HFFc6 (cell line): ENCODE measurements around the gene EHD3. TPM values are rescaled to one million over a fixed set of nuclear protein-coding genes. Genes with fewer than 3 reads are reported as not detected.

Source experiments
- DNase-seq: peaks from one replicate; pipeline ENCODE4 v3.0.0-alpha.2; 2018
- H3K27ac Mint-ChIP-seq: 2 replicates; pipeline ENCODE4 v1.8.0; 2020; ENCODE audit warnings: mild to moderate bottlenecking, mixed read lengths
- H3K27me3 Mint-ChIP-seq: 2 replicates; pipeline ENCODE4 v1.8.0; 2021; ENCODE audit warnings: mild to moderate bottlenecking, moderate library complexity, mixed read lengths; ENCODE audit not compliant: insufficient read depth
- H3K36me3 Mint-ChIP-seq: 2 replicates; pipeline ENCODE4 v1.8.0; 2021; ENCODE audit warnings: low read depth, mixed read lengths
- H3K4me1 Mint-ChIP-seq: 2 replicates; pipeline ENCODE4 v1.8.0; 2020; ENCODE audit warnings: low read depth, mixed read lengths
- H3K4me3 Mint-ChIP-seq: 2 replicates; pipeline ENCODE4 v1.8.0; 2020; ENCODE audit warnings: mild to moderate bottlenecking, moderate library complexity, mixed read lengths
- H3K9me3 Mint-ChIP-seq: 2 replicates; pipeline ENCODE4 v1.8.0; 2020; ENCODE audit warnings: mild to moderate bottlenecking, mixed read lengths
- CTCF ChIP-seq: fragments of 200-600 bp; sonication (generic); IDR thresholded peaks from 2 replicates; pipeline ENCODE4 v1.5.0; 2021; ENCODE audit warnings: antibody characterized with exemption, mild to moderate bottlenecking
- total RNA-seq, 6 experiments: library from RNA; stranded (reverse); fragmentation: NEBNext Ultra II Directional; extraction: Animal tissue kit (Norgen Biotek cat#: 25700); gene quantifications; 2 replicates in 1 of 6; 3 replicates in 5 of 6; pipeline ENCODE4 v1.2.3, GENCODE V29; 2021

Gene EHD3
- total RNA-seq, 6 experiments from 2014 or later, result 49.6 to 70.6 (median 62.0) TPM

- TF ChIP-seq CTCF, result no peak
- peaks cover 14% of the 10 kb centered on the region for H3K27me3 Mint-ChIP-seq
- H3K9me3 Mint-ChIP-seq, result no peaks in the 10 kb centered on the region
- no peak overlapping the region for H3K4me3 Mint-ChIP-seq
- H3K36me3 Mint-ChIP-seq, result no peaks in the 10 kb centered on the region
- H3K27ac Mint-ChIP-seq, result no peak overlapping the region
- no peak for DNase-seq
- no peaks in the 10 kb centered on the region for H3K4me1 Mint-ChIP-seq
Observed at GRCh38 chr2:31197669-31198068, 36.3 kb upstream of the EHD3 start.

- Mint-ChIP-seq H3K9me3 (no peaks in the 10 kb centered on the region), H3K4me3 (no peak overlapping the region), H3K27ac (no peak overlapping the region), H3K27me3 (peaks cover 14% of the 10 kb centered on the region), H3K36me3 (no peaks in the 10 kb centered on the region), H3K4me1 (no peaks in the 10 kb centered on the region)
- DNase-seq, result no peak
- TF ChIP-seq CTCF, result no peak
Observed at GRCh38 chr2:31199206-31199605, 34.7 kb upstream of the EHD3 start.

- DNase-seq, result no peak
- H3K4me3 Mint-ChIP-seq, result no peak overlapping the region
- no peaks in the 10 kb centered on the region for H3K36me3 Mint-ChIP-seq
- no peak for TF ChIP-seq CTCF
- peaks cover 13% of the 10 kb centered on the region for H3K27me3 Mint-ChIP-seq
- H3K9me3 Mint-ChIP-seq, result no peaks in the 10 kb centered on the region
- H3K4me1 Mint-ChIP-seq, result no peaks in the 10 kb centered on the region
- no peak overlapping the region for H3K27ac Mint-ChIP-seq
Observed at GRCh38 chr2:31200972-31201371, 33.0 kb upstream of the EHD3 start.

GRCh38 chr2:31202041-31202440 lies 31.9 kb upstream of the EHD3 start:
- H3K27me3 Mint-ChIP-seq, result peaks cover 12% of the 10 kb centered on the region
- no peaks in the 10 kb centered on the region for H3K9me3 Mint-ChIP-seq
- no peak overlapping the region for H3K4me3 Mint-ChIP-seq
- H3K36me3 Mint-ChIP-seq, result no peaks in the 10 kb centered on the region
- no peak for DNase-seq
- H3K27ac Mint-ChIP-seq, result no peak overlapping the region
- no peak for TF ChIP-seq CTCF
- H3K4me1 Mint-ChIP-seq, result no peaks in the 10 kb centered on the region

- Mint-ChIP-seq H3K4me3 (no peak overlapping the region), H3K27me3 (peaks cover 9% of the 10 kb centered on the region), H3K4me1 (no peaks in the 10 kb centered on the region), H3K9me3 (no peaks in the 10 kb centered on the region), H3K27ac (no peak overlapping the region), H3K36me3 (no peaks in the 10 kb centered on the region)
- DNase-seq, result no peak
- no peak for TF ChIP-seq CTCF
Observed at GRCh38 chr2:31202833-31203232, 31.1 kb upstream of the EHD3 start.

- Mint-ChIP-seq H3K4me3 (no peak overlapping the region), H3K27me3 (peaks cover 6% of the 10 kb centered on the region), H3K9me3 (no peaks in the 10 kb centered on the region), H3K4me1 (no peaks in the 10 kb centered on the region), H3K27ac (no peak overlapping the region), H3K36me3 (no peaks in the 10 kb centered on the region)
- no peak for DNase-seq
- no peak for TF ChIP-seq CTCF
Observed at GRCh38 chr2:31203916-31204315, 30.0 kb upstream of the EHD3 start.
